IPS-NIHi11 (cell line): ENCODE measurements around the gene BARHL1.

Experiments used
- DNase-seq: peaks from one replicate; pipeline ENCODE4 v3.0.0; 2012; ENCODE audit warnings: mixed read lengths, low spot score

Gene BARHL1

DNA sequence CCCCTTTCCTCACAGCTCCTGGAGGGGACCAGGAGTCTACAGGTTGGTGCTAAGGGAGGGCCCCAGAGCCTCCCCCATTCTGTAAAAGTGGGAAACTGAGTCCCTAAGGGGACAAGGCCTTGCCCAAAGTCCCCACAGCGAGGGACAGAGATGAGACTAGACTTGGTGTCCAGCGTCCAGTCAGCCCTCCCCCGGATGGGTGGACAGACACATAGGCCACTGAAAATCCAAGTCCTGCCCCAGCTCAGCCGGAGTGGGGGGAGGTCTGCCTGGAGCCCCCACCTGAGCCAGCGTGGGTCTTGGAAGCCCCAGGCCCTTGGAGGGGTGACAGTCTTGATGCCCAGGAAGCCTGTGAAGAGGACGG is 5.2 kb downstream of the BARHL1 start:
- no peak for DNase-seq

GRCh38 chr9:132588098-132588497 is 5.7 kb downstream of the BARHL1 start:
- DNase-seq, result no peak

- DNase-seq, result peak; percentile 53
Observed at GRCh38 chr9:132588501-132589147, 6.2 kb downstream of the BARHL1 start.

DNA sequence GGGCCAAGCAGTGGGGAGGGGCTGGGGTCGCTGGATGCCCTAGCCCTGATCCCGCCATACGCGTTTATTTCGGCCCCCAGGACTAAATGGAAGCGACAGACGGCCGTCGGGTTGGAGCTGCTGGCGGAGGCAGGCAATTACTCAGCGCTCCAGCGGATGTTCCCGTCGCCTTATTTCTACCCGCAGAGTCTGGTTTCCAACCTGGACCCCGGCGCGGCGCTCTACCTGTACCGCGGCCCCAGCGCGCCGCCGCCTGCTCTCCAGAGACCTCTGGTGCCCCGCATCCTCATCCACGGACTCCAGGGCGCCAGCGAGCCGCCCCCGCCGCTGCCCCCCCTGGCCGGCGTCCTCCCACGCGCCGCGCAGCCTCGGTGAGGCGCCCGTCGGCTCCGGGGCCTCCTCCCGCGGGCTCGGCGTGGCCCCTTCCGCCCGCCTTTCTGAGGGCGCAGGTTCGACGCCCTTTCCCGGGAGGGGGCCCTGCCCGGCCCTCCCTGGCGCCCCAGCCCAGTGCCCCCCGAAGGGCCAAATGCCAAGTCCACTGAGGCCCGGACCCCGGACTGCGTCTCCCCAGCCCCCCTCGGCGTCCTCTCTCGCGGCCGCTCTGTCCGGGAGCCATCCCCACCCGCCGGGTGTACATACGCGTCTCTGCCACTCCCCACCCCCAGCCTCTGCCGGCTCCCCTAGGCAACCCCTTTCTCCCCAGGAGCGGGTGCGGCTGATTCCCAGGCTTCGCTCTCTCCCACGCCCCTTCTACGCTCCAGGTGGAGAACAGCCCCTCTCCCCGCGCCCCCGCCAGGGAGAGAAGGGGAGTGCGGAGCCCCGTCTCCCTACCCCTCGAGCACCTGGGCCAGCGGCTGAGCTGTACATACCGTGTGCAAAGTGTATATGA is 7.0 kb downstream of the BARHL1 start:
- DNase-seq, result peak; percentile 43

DNA sequence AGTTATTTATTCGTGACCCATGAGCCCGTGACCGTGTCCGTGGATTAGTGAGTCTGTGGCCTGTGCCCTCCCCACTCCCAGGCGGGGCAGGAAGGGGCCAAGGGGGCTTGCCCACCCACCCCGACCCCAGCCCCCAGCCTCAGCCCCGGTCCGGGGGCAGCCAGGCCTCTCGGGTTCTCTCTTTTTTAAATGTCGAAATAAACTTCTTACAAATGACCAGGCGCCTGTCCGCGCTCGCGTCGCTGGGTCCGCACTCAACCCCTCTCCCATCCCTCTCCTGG is 7.6 kb downstream of the BARHL1 start:
- no peak for DNase-seq

DNA sequence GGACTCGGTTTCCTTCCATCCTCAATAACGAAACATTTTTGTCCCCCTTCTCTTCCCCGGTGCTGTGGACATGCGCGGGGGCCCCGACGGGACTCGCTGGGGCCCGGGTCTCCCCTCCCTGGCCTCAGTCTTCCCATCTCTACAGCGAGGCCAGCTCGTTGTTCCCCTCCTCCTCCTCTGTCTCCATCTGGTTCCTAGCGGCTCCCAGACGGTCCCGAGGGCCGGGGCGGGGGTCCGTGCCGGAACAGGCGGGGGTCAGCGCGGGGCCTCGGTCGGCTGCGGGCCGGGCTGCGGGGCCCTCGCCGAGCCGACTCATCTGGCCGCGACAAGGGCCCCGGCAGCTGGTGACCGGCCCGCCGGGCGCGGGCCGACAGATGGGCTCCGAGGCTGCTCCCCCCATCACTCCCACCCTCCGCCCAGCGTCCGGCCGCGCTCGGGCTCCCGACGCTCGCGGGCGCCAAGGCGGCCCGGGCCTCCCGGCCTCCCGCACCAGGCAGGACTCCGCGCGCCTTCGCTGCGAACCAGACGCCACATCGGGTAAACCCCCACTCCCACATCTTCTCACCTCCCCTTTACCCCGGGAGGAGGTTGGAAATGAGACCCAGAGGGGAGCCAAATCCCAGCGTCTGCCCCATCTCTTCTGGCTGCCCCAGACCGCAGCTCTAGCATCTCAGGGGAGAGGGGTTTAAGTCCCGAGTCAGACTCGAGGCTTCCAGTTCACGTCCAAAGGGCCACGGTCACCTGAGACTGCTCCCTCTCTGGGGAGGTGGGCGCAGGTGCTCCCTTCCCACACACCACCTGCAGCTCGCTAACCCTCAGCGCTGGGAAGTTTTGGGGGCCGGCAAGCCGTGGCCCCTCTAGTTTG is 8.1 kb downstream of the BARHL1 start:
- DNase-seq, result peak; percentile 53

- peak; percentile 47 for DNase-seq
Observed at GRCh38 chr9:132591244-132591643, 8.8 kb downstream of the BARHL1 start.

DNA sequence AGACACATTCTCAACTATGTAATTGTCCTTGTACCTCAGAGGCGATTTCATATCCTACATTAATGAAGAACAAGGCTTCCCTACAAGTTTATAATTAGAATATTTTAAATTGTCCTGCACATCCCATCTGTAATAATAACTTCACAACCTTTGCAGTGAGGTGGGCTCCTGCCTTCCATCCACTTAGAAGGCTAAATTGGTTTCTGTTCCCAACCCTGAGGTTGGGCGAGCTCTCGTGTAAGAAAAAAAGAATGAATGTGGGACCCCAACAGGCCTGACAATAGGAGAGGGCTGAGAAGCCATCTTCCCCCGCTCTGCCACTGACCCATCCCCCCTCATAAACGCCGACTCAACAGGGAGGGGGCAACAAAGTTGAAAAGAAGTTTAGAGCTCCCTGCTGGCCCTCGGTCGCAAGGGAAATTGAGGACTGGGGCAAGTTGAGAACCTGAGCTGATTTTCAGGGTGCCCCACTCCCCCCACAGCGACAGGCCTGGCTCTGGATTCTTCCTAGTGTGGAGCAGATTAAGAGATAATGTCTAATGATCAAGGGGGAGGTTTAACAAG is 9.4 kb downstream of the BARHL1 start:
- DNase-seq, result peak; percentile 61

DNA sequence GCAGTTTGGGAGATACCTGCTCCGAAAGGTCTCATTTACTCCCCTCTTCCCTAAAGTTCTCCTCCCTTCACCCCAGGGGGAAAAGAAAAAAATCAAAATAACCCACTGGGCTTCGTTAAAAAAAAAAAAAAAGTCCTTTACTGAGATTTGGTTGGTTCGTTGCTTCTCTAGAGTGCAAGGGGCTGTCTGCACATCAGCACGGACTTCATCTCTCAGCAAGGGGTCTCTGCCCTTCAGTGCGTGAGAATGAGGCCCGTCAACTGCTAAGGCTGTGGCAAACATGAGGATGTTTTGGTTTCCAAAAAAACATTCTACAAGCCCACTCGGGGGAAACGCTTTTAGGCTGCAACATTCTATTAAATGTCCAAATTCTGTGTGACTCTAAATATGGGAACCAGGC is 10.0 kb downstream of the BARHL1 start:
- no peak for DNase-seq

DNA sequence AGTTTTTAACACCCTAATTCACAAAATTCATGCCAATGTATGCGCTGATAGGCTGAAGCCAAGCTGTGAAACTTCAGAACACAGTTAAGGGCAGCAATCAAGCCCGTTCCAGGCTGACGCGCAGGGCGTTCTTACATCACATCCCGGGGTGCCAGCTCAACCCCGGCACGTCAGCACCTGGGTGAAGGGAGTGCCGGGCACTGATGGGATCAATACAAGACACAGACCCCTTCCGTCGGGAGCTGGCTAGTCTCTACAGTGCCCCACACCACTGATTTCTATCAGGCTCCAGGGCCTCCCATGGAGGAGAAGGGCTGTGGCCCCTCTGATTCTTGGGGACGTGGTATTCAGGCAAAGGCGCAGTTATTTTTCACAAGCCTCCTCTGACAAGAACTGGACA is 12.0 kb downstream of the BARHL1 start:
- no peak for DNase-seq

DNA sequence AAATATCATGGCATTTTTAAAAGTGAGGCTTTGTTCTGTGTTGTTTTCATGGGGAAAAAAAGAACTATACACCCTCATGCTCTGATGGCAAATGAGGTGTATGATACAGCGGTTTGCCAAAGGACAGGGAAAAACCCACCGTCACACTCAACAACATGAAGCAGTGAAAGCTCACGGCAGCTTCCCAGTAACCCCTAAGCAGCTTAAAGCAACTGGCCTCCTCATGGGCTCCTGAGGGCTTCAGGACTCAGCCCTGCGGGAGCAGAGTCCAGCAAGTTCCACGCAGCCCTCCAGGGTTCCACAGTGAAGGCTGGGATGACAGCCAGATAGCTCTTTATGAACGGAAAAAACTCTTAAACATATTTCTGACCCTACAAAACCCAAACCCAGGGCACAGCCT is 12.9 kb downstream of the BARHL1 start:
- no peak for DNase-seq

DNA sequence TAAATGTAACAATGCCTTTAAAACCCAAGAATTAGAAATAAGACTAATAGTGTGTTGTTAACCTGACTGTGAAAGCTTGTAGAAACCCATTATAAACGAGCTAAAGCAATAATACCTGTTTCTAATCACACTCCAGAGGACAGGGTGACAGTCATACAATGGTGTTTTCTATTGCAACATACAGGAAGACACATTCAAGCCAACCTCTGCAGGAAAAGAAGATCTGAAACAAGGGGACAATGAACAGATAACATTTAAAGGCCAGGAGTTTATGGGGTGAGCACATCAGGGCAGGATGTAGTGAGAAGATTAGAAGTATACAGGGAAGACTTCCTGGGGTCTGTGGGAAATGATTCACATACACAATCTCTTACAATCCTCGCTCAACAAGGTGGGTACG is 13.8 kb downstream of the BARHL1 start:
- no peak for DNase-seq

- no peak for DNase-seq
Observed at GRCh38 chr9:132597073-132597775, 14.8 kb downstream of the BARHL1 start.

GRCh38 chr9:132600326-132600984 is 18.0 kb downstream of the BARHL1 start:
- DNase-seq, result no peak

- DNase-seq, result no peak
Observed at GRCh38 chr9:132602207-132602606, 19.8 kb downstream of the BARHL1 start.

DNA sequence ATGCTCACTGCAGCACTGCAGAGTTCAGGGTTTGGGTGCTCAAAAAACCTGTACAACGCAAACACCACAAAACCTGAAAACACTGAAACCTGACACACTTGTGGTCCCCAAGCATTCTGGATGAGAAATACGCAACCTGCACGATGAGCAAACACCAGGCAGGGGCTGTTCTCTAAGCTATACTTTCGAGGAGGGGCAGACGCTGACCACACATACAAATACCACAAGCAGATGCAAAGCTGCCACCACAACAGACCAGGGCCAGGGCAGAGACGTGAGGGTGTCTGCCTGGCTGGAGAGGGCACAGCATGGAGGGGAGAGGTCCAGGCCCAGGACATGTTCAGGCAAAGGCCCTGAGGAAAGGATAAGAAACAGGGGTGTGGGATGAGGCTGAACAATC is 23.0 kb downstream of the BARHL1 start:
- no peak for DNase-seq

- DNase-seq, result no peak
Observed at GRCh38 chr9:132606066-132606465, 23.7 kb downstream of the BARHL1 start.

- DNase-seq, result no peak
Observed at GRCh38 chr9:132609184-132609583, 26.8 kb downstream of the BARHL1 start.

DNA sequence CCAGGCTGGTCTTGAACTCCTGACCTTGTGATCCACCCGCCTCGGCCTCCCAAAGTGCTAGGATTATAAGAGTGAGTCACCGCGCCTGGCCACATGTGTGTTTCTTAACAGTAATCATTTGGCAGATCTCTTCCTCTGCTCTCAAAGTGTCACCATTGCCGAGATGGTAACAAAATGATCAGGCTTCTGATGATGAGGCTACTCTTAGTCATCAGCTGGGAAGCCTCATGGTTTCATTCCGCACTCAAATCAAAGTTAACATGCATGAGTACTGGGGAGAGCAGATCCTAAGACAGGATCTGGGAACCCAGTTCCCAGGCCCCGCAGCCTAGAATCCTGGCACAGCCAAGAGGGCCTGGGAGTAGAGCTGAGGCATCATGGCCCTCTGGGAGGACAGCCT is 27.4 kb downstream of the BARHL1 start:
- no peak for DNase-seq

- no peak for DNase-seq
Observed at GRCh38 chr9:132610661-132611060, 28.3 kb downstream of the BARHL1 start.

DNA sequence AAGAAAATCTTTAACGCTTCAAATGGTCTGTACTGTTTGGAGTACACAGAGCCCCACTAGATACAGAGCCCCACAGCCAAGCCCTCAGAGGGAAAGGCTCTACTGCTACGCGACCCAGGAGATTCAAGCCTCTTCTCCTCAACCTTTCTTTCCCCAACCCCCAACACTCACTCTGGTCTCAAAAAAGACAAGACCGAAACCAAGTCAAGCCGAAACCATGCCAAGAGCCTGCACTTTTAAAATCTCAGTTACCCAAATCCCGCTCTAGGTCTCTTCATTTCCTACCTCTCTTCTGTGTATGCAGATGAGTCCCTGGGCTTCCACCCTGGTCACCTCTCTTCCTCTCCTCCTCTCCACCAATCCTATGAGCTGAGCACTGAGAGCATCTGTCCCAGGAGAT is 31.9 kb downstream of the BARHL1 start:
- no peak for DNase-seq
